Activated CD8-positive, alpha-beta T cell treated with anti-CD3 and anti-CD28 coated beads, Interleukin-2, amount 10 ng/mL, durations not matched to agents 7 days and 5 days (primary cell): ENCODE data around the gene PARD3. TPM values are rescaled to one million over a fixed set of nuclear protein-coding genes. Genes with fewer than 3 reads are reported as not detected.

ENCODE experiments used
- ATAC-seq: fragments of 150-1000 bp; cut with Tn5 transposase; one replicate; pipeline ENCODE4 v1.10.0; 2021; ENCODE audit warnings: moderate library complexity
- CTCF ChIA-PET: fragments of 350-600 bp; sonication (Branson Sonifier 250); formaldehyde crosslinking; loops from one replicate; lab custom pipeline; 2021; ENCODE audit warnings: antibody characterized with exemption; lab: Charles Lee
- POLR2A ChIA-PET: fragments of 350-600 bp; sonication (Branson Sonifier 250); formaldehyde crosslinking; loops from one replicate; lab custom pipeline; 2021; ENCODE audit warnings: antibody characterized with exemption; lab: Charles Lee
- DNase-seq: peaks from one replicate; pipeline ENCODE4 v3.0.0-alpha.2; 2020
- H3K27ac Mint-ChIP-seq: one replicate; pipeline ENCODE4 v1.8.0; 2021; ENCODE audit warnings: mild to moderate bottlenecking, mixed read lengths
- H3K27me3 Mint-ChIP-seq: one replicate; pipeline ENCODE4 v1.8.0; 2021; ENCODE audit warnings: low read depth, mixed read lengths
- H3K36me3 Mint-ChIP-seq: one replicate; pipeline ENCODE4 v1.8.0; 2021; ENCODE audit warnings: low read depth, mixed read lengths
- H3K4me1 Mint-ChIP-seq: one replicate; pipeline ENCODE4 v1.8.0; 2021; ENCODE audit warnings: low read depth, mixed read lengths
- H3K4me3 Mint-ChIP-seq: one replicate; pipeline ENCODE4 v1.8.0; 2021; ENCODE audit warnings: mild to moderate bottlenecking, mixed read lengths
- H3K9me3 Mint-ChIP-seq: one replicate; pipeline ENCODE4 v1.8.0; 2022; ENCODE audit warnings: mixed read lengths; ENCODE audit not compliant: insufficient read depth
- total RNA-seq, 2 experiments: library from RNA; stranded (reverse); gene quantifications; one replicate each; pipeline ENCODE4 v1.2.3, GENCODE V29; 2021

The PARD3 gene
- total RNA-seq, 2 experiments from 2014 or later, result 0.63 to 0.68 TPM

DNA sequence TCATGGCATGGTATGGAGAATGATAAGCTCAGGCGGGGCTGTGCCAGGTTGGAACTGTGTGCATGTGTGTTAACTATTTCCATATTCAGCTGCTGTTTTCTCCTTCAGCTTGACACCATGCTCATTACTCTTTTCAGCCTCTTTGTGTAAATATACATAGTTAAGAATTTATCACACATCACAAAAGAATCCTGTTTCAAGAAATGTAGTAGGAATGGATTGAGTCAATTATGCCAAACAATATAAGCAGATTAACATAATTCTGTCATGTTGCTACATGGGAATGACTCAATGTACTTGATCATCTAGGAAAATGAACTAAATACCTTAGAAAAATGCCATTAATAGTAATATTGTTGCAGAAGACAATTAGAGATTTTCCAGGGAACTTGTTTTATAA, 687.4 kb downstream of the PARD3 start:
- Mint-ChIP-seq H3K4me3 (no peak overlapping the region), H3K27me3 (no peaks in the 10 kb centered on the region), H3K4me1 (peaks cover 4% of the 10 kb centered on the region), H3K27ac (no peak overlapping the region), H3K36me3 (peaks cover 4% of the 10 kb centered on the region), H3K9me3 (peaks cover 3% of the 10 kb centered on the region)
- no peak for ATAC-seq
- ChIA-PET POLR2A (no interaction called here), CTCF (no interaction called here)
- no peak for DNase-seq

DNA sequence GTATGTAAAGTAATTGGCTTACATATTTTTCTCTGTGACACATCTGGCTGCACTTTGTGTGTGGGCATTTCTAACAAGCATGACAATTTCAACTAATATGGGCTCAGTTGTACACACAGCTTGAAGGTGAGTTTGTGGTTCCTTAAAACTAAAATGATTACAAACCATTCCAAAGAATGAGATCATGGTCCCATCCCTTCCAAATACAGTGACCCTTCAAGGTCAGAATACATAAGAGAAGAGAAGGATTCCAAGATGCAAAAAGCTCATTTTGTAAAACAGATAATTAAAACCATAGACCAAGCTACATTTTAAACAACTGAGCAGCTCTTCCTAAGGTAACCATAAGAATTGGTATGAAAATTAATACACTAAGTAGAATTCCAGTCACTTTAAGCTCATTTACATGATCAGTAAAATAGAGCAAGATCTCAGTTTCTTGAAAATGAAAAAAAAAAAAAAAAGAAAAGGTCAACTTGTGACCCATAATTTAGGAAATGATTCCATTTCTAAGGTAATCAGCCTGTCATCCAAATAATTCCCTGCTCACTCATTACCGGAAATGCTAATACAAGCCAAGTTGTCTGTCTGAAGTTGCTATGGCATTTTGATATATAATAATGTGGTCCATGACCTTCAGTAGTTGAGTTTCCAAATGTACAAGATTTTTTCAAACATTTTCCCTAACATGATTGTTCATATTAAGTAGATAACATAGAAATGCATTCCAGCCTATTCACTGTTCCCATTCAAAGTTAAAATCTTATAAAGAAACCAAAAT, 688.5 kb downstream of the PARD3 start:
- H3K27ac Mint-ChIP-seq, result no peak overlapping the region
- H3K4me3 Mint-ChIP-seq, result no peak overlapping the region
- CTCF ChIA-PET, result no interaction called here
- DNase-seq, result no peak
- no peak for ATAC-seq
- H3K4me1 Mint-ChIP-seq, result peaks cover 15% of the 10 kb centered on the region
- no peaks in the 10 kb centered on the region for H3K27me3 Mint-ChIP-seq
- H3K9me3 Mint-ChIP-seq, result peaks cover 3% of the 10 kb centered on the region
- POLR2A ChIA-PET, result no interaction called here
- H3K36me3 Mint-ChIP-seq, result peaks cover 4% of the 10 kb centered on the region

GRCh38 chr10:34125702-34126101, 689.4 kb downstream of the PARD3 start:
- Mint-ChIP-seq H3K27me3 (no peaks in the 10 kb centered on the region), H3K4me1 (peaks cover 20% of the 10 kb centered on the region), H3K4me3 (no peak overlapping the region), H3K27ac (no peak overlapping the region), H3K9me3 (peaks cover 3% of the 10 kb centered on the region), H3K36me3 (peaks cover 4% of the 10 kb centered on the region)
- no peak for DNase-seq
- ATAC-seq, result no peak
- ChIA-PET POLR2A (no interaction called here), CTCF (no interaction called here)

DNA sequence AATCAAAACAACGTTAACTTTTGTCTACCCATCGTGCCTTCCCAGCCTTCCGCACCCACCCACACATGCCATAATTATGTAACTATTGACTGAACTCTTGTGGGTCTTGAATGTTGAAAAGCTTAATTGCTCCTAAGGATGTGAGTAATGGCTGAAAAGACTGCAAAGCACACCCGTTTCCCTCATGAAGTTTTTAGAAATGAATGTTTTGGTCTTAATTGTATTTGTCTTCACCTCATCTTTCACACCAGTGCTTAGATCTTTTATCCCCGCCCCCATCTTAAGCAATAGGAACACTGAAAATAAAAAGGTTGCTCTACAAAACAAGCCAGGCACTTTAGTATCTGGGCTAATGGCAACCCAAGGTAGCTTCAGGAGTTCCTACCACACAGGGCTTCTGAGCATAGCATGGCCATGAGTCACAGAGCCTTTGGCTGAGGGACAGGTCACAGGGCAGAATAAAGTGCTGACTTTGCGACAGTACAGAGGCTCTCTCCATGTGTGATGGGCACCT, 690.5 kb downstream of the PARD3 start:
- CTCF ChIA-PET, result no interaction called here
- H3K27ac Mint-ChIP-seq, result no peak overlapping the region
- no peak for ATAC-seq

GRCh38 chr10:34121781-34122622, 693.1 kb downstream of the PARD3 start:
- DNase-seq, result peak; percentile 37

More for the DNA sequence above, 690.5 kb downstream of the PARD3 start:
- no peaks in the 10 kb centered on the region for H3K27me3 Mint-ChIP-seq
- DNase-seq, result no peak
- no peaks in the 10 kb centered on the region for H3K36me3 Mint-ChIP-seq
- peaks cover 20% of the 10 kb centered on the region for H3K4me1 Mint-ChIP-seq
- no peak overlapping the region for H3K4me3 Mint-ChIP-seq
- POLR2A ChIA-PET, result no interaction called here
- H3K9me3 Mint-ChIP-seq, result peaks cover 3% of the 10 kb centered on the region

GRCh38 chr10:34121125-34121753, 693.9 kb downstream of the PARD3 start:
- ATAC-seq (peak; percentile 9), DNase-seq (no peak)
- H3K9me3 Mint-ChIP-seq, result no peaks in the 10 kb centered on the region
- POLR2A ChIA-PET, result no interaction called here
- H3K4me3 Mint-ChIP-seq, result peak overlapping the region; percentile 38
- peak overlapping the region; percentile 86 for H3K27ac Mint-ChIP-seq
- H3K4me1 Mint-ChIP-seq, result peaks cover 20% of the 10 kb centered on the region
- CTCF ChIA-PET, result no interaction called here
- no peaks in the 10 kb centered on the region for H3K36me3 Mint-ChIP-seq
- no peaks in the 10 kb centered on the region for H3K27me3 Mint-ChIP-seq

More at GRCh38 chr10:34121781-34122622, 693.1 kb downstream of the PARD3 start:
- no peaks in the 10 kb centered on the region for H3K9me3 Mint-ChIP-seq
- H3K27me3 Mint-ChIP-seq, result no peaks in the 10 kb centered on the region
- H3K27ac Mint-ChIP-seq, result peak overlapping the region; percentile 86
- peak overlapping the region; percentile 38 for H3K4me3 Mint-ChIP-seq
- POLR2A ChIA-PET, result no interaction called here
- CTCF ChIA-PET, result no interaction called here
- peak; percentile 84 for ATAC-seq
- H3K4me1 Mint-ChIP-seq, result peaks cover 20% of the 10 kb centered on the region
- no peaks in the 10 kb centered on the region for H3K36me3 Mint-ChIP-seq

- ATAC-seq (no peak), DNase-seq (no peak)
- ChIA-PET CTCF (no interaction called here), POLR2A (no interaction called here)
- Mint-ChIP-seq H3K4me1 (peaks cover 20% of the 10 kb centered on the region), H3K36me3 (no peaks in the 10 kb centered on the region), H3K27ac (no peak overlapping the region), H3K27me3 (no peaks in the 10 kb centered on the region), H3K9me3 (no peaks in the 10 kb centered on the region), H3K4me3 (no peak overlapping the region)
Measured at GRCh38 chr10:34119456-34119855, 695.6 kb downstream of the PARD3 start.

- ChIA-PET CTCF (no interaction called here), POLR2A (no interaction called here)
- H3K9me3 Mint-ChIP-seq, result no peaks in the 10 kb centered on the region
- H3K27me3 Mint-ChIP-seq, result peaks cover 3% of the 10 kb centered on the region
- no peak overlapping the region for H3K4me3 Mint-ChIP-seq
- peaks cover 7% of the 10 kb centered on the region for H3K4me1 Mint-ChIP-seq
- no peak overlapping the region for H3K27ac Mint-ChIP-seq
- no peak for DNase-seq
- no peak for ATAC-seq
- H3K36me3 Mint-ChIP-seq, result no peaks in the 10 kb centered on the region
Measured at GRCh38 chr10:34116681-34117271, 698.3 kb downstream of the PARD3 start.

DNA sequence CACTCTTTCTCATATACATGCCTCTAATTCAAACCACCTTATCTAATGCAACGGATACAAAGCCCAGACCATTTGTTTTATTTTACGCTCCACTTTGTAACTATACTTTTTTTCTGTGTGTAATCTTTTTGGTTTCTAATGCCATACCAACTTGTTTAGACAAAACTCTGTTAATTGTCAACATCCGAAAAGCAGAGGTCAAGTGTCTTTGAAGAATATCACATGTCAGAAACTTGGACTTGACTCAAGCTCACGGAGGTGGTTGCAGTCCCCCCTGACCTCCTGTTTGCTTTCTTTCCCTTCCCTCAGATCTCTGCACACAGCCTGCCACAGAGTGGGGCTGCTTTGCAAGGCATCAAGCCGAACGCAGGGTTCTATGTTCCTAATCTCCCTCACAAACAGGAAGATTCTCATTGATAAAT, 698.9 kb downstream of the PARD3 start:
- Mint-ChIP-seq H3K27me3 (peaks cover 3% of the 10 kb centered on the region), H3K36me3 (no peaks in the 10 kb centered on the region), H3K4me1 (peaks cover 2% of the 10 kb centered on the region), H3K9me3 (no peaks in the 10 kb centered on the region), H3K27ac (no peak overlapping the region), H3K4me3 (no peak overlapping the region)
- ChIA-PET POLR2A (no interaction called here), CTCF (no interaction called here)
- no peak for ATAC-seq
- no peak for DNase-seq

DNA sequence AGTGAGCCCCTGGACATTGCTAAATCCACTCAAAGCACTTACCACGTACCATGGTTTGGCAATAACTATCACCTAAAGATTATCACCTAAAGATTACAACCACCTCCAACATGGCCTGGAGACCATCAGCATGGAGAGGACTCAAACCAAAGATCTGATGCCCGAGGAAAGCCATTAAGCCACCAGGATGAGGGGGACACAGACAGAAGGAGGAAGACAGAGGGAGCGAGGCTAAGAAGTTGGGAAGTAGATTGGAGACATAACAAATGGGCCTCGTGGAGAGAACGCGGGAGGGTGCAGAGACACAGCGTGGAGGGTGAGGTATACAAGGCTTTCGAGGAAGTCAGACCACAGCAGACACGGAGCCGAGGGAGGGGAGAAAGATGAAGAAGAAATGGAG, 700.2 kb downstream of the PARD3 start:
- H3K27ac Mint-ChIP-seq, result no peak overlapping the region
- ChIA-PET CTCF (no interaction called here), POLR2A (no interaction called here)
- ATAC-seq, result no peak
- H3K4me3 Mint-ChIP-seq, result no peak overlapping the region
- no peak for DNase-seq
- no peaks in the 10 kb centered on the region for H3K9me3 Mint-ChIP-seq
- peaks cover 3% of the 10 kb centered on the region for H3K27me3 Mint-ChIP-seq
- H3K36me3 Mint-ChIP-seq, result no peaks in the 10 kb centered on the region
- no peaks in the 10 kb centered on the region for H3K4me1 Mint-ChIP-seq

DNA sequence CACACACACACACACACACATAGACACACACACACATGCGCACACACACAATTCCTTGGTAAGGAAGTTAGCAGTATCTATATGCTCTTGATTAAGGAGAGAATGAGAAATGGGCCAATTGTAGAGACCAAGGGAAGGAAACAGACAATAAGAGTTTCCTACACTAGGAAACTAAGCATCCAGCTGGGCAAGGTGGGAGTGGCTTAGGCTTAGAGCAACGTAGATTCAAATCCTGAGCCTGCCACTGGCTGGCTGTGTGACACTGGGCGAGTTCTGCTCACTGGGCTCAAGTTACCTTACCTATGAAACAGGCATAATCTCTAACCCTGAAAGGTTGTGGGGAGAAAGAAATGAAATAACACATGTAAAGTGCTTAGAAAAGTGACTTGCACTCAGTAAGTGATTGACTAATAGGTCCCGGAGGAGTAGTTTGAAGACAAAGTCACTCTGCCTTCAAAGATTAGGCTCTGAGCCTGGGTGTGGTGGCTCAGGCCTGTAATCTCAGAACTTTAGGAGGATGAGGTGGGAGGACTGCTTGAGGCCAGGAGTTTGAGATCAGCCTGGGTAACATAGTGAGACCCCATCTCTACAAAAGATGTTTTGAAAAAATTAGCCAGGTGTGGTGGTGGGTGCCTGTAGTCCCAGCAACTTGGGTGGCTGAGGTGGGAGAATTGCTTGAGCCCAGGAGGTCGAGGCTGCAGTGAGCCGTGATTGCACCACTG, 701.4 kb downstream of the PARD3 start:
- ChIA-PET CTCF (no interaction called here), POLR2A (no interaction called here)
- DNase-seq, result no peak
- no peaks in the 10 kb centered on the region for H3K36me3 Mint-ChIP-seq
- H3K4me1 Mint-ChIP-seq, result no peaks in the 10 kb centered on the region
- no peak for ATAC-seq
- H3K9me3 Mint-ChIP-seq, result no peaks in the 10 kb centered on the region
- no peak overlapping the region for H3K27ac Mint-ChIP-seq
- peaks cover 3% of the 10 kb centered on the region for H3K27me3 Mint-ChIP-seq
- no peak overlapping the region for H3K4me3 Mint-ChIP-seq
